Nephron (organoid): ENCODE data around the gene GID4.

ENCODE experiments used
- H3K27ac Mint-ChIP-seq, 3 experiments: 2 replicates each; pipeline ENCODE4 v1.8.0; 2020; ENCODE audit warnings: mixed read lengths in 3 of 3, mild to moderate bottlenecking in 2 of 3, moderate library complexity in 1 of 3
- H3K27me3 Mint-ChIP-seq: 2 replicates; pipeline ENCODE4 v1.8.0; 2021; ENCODE audit warnings: low read depth, mild to moderate bottlenecking, moderate library complexity, mixed read lengths
- H3K36me3 Mint-ChIP-seq: 2 replicates; pipeline ENCODE4 v1.8.0; 2020; ENCODE audit warnings: low read depth, mixed read lengths
- H3K4me1 Mint-ChIP-seq: 2 replicates; pipeline ENCODE4 v1.8.0; 2020; ENCODE audit warnings: mixed read lengths
- H3K4me3 Mint-ChIP-seq, 3 experiments: 2 replicates each; pipeline ENCODE4 v1.8.0; 2020; ENCODE audit warnings: mild to moderate bottlenecking in 3 of 3, mixed read lengths in 3 of 3, moderate library complexity in 2 of 3
- H3K9me3 Mint-ChIP-seq: 2 replicates; pipeline ENCODE4 v1.8.0; 2020; ENCODE audit warnings: mixed read lengths
- TF ChIP-seq, protein P1 (sequence below), 3 experiments: fragments of 200-600 bp; sonication (generic); IDR thresholded peaks; one replicate each; pipeline ENCODE4 v1.5.0; 2021; ENCODE audit warnings: antibody characterized with exemption in 3 of 3; ENCODE audit not compliant: unreplicated experiment in 3 of 3

GID4 gene

DNA sequence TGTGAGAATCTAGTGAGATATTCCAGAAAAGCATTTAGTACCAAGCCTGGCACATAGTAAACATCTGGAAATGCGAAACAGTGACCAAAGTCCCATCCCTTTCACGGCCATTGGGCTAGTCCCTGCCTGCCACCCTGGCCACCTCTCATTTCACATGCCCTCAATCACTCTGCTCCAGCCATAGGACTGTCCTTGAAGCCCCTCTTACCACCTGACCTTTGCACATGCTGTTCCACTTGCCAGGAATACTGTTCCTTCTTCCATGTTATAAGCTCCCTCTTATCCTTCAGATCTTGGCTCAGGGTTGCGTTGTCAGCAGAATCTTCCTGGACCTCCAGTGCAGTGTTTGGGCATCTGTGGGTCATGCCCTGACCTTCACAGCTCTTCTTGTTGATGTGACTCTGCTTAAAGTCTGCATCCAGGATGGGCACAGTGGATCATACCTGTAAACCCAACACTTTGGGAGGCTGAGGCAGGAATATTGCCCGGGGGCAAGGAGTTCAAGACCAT is 71.5 kb downstream of the GID4 start:
- H3K27ac Mint-ChIP-seq: no peak overlapping the region
- H3K27me3 Mint-ChIP-seq: no peaks in the 10 kb centered on the region
- H3K36me3 Mint-ChIP-seq: no peaks in the 10 kb centered on the region
- no peaks in the 10 kb centered on the region for H3K9me3 Mint-ChIP-seq
- TF ChIP-seq, protein P1, sequence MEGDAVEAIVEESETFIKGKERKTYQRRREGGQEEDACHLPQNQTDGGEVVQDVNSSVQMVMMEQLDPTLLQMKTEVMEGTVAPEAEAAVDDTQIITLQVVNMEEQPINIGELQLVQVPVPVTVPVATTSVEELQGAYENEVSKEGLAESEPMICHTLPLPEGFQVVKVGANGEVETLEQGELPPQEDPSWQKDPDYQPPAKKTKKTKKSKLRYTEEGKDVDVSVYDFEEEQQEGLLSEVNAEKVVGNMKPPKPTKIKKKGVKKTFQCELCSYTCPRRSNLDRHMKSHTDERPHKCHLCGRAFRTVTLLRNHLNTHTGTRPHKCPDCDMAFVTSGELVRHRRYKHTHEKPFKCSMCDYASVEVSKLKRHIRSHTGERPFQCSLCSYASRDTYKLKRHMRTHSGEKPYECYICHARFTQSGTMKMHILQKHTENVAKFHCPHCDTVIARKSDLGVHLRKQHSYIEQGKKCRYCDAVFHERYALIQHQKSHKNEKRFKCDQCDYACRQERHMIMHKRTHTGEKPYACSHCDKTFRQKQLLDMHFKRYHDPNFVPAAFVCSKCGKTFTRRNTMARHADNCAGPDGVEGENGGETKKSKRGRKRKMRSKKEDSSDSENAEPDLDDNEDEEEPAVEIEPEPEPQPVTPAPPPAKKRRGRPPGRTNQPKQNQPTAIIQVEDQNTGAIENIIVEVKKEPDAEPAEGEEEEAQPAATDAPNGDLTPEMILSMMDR (IDR thresholded peaks at IDR 0.05; ENCODE audit: unreplicated experiment in 3 of 3): no peak
- H3K4me3 Mint-ChIP-seq: no peak overlapping the region
- peaks cover 7% of the 10 kb centered on the region for H3K4me1 Mint-ChIP-seq

DNA sequence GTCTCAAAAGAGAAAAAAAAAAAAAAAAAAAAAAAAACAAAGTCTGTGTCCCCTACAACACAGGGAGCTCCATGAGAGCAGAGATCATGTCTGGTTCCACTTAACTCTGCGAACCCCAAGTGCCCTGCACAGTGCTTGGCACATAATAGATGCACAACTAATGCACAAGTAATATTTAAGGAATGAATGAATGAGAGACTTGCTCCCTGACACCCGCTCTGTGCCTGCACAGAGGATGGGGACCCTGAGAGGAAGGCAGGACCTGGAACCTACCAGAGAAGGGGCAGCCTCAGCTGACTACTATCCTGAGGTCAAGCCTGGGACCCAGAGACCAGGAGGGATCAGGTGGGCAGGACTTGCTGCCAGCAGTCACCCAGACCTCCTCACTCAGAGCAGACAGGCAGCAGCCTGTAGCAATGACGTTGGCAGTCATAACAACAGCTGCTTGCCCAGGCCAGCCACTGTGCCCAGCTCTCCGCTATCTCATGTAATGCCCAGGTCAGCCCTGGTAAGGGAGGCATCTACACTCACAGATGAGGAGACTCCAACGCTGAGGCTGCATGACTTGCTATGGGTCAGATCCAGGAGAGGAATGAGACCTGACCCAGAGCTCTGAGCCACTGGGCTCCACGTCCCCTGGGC is 72.2 kb downstream of the GID4 start:
- Mint-ChIP-seq H3K36me3 (no peaks in the 10 kb centered on the region), H3K27me3 (no peaks in the 10 kb centered on the region), H3K27ac (no peak overlapping the region), H3K4me1 (peaks cover 10% of the 10 kb centered on the region), H3K9me3 (no peaks in the 10 kb centered on the region), H3K4me3 (no peak overlapping the region)
- TF ChIP-seq, protein P1 (IDR thresholded peaks at IDR 0.05; ENCODE audit: unreplicated experiment in 3 of 3): no peak

DNA sequence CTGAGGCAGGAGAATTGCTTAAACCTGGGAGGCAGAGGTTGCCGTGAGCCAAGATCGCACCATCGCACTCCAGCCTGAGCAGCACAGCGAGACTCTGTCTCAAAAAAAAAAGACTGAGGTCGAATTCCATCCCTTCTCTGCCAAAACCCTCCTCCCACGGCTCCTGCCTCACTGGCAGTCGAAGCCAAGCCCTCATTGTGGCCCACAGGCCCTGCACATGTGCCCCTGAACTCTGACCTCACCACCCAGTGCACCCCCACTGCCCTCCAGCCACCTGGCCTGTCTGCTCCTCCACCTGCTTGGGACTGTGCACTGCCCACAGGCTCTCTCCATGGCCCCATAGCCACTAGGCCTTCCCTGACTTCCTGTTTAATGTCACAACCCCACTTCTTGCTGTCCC is 76.3 kb downstream of the GID4 start:
- Mint-ChIP-seq H3K4me3 (no peak overlapping the region), H3K27ac (peak overlapping the region in 1 of 3 experiments; percentile 32), H3K4me1 (peaks cover 29% of the 10 kb centered on the region), H3K27me3 (no peaks in the 10 kb centered on the region), H3K36me3 (no peaks in the 10 kb centered on the region), H3K9me3 (peaks cover 6% of the 10 kb centered on the region)
- TF ChIP-seq, protein P1 (IDR thresholded peaks at IDR 0.05; ENCODE audit: unreplicated experiment in 3 of 3): no peak

DNA sequence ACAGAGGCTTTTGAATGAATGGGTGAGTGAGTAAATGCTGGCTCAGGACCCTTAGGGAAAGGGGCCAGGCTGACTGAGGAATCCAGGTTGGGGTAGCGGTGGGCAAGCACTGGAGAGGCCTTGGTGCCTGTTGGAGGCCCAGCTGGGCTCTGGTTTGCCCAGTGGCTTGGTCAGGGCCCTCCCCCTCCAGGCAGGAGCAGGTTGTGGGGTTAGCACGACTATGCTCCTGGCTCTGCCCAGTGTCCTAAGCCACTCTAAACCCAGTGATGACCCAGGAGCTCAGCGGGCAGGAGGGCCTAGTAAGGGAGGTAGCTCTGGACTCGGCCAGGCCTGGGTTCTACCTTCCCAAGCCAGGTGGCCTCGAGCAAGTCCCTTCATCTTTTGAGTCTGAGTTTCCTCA is 76.9 kb downstream of the GID4 start:
- no peaks in the 10 kb centered on the region for H3K36me3 Mint-ChIP-seq
- peaks cover 6% of the 10 kb centered on the region for H3K9me3 Mint-ChIP-seq
- TF ChIP-seq, protein P1 (IDR thresholded peaks at IDR 0.05; ENCODE audit: unreplicated experiment in 3 of 3): no peak
- peaks cover 29% of the 10 kb centered on the region for H3K4me1 Mint-ChIP-seq
- H3K4me3 Mint-ChIP-seq: no peak overlapping the region
- H3K27me3 Mint-ChIP-seq: no peaks in the 10 kb centered on the region
- H3K27ac Mint-ChIP-seq: no peak overlapping the region

DNA sequence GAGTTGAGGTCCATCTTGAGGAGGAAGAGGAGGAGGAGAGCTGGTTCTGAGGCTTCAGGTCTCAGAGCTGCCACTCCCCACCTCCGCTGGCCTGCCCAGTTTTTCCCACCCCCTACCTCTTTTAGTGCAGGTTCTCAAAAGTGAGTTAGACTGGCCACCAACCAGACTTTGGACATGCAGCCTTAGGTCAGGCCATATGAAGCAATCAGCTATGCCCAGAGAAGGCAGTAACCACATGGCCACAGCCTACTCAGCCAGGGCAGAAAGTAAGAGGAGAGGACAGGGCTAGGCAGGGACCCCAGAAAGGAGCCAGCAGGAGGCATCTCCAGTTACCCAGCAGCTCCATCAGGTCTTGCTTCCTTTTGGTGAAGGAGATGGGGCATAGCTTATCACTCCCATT is 78.3 kb downstream of the GID4 start:
- H3K36me3 Mint-ChIP-seq: no peaks in the 10 kb centered on the region
- H3K4me1 Mint-ChIP-seq: peaks cover 25% of the 10 kb centered on the region
- no peak overlapping the region for H3K4me3 Mint-ChIP-seq
- peak overlapping the region in 1 of 3 experiments; percentile 79 for H3K27ac Mint-ChIP-seq
- TF ChIP-seq, protein P1 (IDR thresholded peaks at IDR 0.05; ENCODE audit: unreplicated experiment in 3 of 3): no peak
- peaks cover 6% of the 10 kb centered on the region for H3K9me3 Mint-ChIP-seq
- no peaks in the 10 kb centered on the region for H3K27me3 Mint-ChIP-seq
